HG03469 (cell line): ENCODE data around the gene MMAB.

ENCODE experiments used
- ATAC-seq: cut with Tn5 transposase; IDR thresholded peaks from one replicate; pipeline ENCODE4 v1.9.1; 2021; ENCODE audit warnings: mild to moderate bottlenecking, moderate library complexity, moderate number of reproducible peaks; ENCODE audit not compliant: unreplicated experiment

The MMAB gene

DNA sequence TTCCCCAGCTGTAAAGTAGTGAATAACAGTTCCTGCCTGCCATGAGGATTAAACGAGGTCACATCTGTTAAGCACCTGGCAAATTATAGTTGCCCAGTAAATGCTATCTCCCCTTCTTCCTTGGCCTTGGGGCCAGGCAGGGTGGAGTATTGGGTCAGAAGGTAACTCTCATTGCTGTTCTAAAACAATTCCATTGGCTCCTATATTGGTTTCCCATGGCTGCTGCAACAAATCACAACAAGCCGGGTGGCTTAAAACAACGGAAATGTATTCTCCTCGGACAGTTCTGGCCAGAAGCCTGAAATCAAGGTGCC lies 31.9 kb downstream of the MMAB start:
- no peak for ATAC-seq

DNA sequence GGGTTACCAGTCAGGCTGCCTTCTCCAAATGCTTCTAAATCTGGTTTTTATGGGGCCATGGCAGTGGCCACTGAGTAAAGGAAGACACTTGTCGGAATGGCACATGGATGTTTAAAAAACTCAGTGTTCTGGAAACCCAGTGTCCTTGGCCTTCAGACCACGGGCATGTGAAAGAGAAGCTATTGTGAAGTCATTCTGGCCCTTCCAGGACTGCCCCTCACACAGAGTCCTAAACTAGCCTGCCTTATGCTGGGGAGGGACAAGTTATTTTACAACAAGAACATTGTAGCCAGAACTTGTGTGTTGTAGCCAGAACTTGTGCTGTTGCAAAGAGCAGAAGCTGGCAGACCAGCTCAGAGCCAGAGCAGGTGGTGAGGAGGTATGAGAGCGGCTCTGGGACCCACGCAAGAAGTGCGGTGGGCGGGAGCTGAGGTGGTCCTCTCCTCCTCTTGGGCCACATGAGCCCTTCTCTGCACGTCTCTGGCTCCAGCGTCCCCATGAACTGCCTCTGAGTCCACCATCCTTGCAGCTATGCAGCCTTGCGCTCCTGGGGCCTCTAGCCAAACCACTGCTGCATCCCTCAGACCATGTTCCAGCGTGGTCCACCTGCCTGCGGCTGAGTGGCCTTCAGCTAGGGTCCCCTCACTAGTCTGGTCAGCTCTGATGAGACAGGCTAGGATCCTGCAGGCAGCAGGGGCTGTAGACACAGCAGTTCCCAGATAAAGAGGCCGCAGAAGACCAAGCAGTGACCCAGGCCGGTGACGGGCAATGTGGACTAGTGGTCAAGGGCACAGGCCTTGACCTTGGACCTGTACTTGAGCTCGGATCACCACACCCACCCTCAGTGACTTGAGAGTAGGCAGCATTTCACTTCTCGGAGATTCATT lies 32.5 kb downstream of the MMAB start:
- no peak for ATAC-seq

DNA sequence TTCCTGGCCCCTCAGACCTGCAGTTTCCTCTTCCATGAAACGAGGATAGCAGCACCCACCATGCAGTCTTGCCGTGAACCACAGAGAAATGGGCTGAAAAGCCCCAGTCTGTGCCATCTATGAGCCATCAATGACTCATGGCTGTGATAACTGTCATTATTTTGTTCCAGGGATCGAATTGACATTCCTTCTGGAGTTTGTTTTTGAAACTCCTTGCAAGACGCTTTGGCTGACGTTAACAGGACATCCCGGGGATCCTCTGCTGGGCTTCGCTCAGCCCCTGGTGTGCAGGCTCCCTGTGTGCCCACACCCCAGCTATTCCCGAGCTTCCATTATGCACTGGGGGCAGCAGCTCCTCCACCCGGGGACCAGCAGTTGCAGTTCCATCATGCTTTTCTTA lies 33.8 kb downstream of the MMAB start:
- ATAC-seq: no peak

DNA sequence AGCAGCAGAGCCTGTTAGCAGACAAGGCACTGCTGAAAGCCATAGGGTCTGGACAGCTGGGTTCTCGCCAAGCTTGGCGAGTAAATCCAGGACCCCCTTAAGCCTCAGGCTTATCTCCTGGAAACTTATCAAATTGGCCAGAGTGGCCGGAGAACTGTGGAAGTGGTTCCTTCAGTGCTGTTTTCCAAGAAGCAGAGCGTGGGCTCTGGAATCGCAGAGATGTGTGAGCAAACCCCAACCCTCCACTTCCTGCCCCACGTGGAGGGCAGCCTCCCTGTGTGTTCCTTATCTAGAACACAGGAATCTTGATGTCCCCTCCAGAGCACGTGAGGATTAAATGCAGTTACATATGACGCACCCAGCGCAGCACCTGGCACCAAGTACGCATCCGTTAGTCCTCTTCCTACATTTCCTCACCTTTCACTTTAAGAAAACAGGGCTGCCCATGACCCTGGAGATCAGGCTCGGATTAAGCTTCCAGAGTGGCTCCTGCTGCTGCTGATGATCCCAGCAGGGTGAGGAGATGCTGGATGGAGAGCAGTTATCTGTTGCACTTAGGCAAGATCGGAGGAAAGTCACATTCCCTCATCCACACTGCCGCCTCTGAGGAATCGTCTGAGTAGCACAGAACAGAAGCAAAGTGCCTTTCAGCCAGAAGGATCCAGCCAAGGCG lies 35.0 kb downstream of the MMAB start:
- no peak for ATAC-seq

DNA sequence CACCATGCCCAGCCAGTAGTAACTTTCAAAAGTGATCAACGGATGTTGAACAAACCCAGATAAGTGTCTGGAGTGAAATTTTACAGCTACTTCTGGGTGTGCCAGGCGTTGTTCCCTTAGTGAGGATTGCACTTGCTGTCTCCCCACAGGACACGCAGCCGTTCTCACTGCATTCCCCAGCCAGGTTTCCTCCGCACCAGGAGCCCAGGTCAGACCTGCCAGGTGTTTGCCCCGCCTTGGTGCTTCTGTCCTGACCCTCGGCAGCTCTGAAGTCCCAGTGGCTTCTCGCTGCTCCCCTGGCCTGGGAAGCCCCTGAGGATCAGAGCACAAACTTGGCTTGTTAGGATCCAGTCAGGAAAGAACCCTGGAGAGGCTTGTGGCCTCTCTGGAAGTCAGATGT lies 36.2 kb downstream of the MMAB start:
- no peak for ATAC-seq

DNA sequence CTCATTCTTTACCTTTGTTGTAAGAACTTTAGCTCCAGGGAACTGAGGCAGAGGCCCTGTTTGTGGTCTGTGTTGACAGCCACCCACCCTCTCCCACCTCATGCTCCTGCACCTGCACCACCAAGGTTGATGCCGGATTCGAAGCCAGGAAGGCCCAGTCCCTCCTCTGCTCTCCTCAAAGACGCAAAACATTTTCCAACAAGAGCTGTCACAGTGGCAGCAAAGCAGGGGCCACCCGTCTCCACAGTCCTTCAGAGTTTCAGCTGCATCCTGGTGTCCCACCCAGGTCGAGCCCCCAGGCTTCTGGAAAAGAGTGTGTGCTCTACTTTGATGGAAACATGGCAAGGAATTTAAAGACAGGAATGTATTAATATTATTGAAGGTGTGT lies 37.4 kb downstream of the MMAB start:
- no peak for ATAC-seq

DNA sequence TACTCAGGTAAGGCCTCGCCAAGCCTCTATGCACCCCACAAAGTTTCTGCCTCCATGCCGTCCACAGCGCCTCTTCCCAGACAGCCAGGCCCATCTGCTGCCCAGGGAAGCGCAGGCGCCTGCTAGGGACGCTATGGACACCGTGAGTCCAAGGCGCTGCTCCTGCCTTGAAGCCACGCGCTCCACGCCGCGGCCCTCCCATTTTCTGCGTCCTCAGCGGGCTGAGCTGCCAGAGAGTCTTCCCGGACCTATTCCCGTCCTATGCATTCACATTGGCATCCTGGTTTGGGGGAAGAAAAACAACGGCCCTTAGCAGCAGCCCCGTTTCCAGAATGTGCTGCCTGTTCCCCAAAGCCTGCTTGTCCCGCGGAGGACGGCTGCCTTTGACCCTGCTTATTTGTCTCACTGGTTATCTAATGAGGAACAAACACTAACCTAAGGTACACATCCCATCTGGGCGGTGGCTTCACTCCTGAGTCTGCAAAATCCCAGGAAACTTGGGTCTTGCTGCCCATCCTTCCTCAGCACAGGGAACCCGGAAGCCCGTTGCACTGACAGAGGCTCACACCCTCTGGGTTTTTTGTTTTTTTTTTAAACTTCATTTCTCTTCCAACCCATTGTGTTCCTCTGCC lies 38.0 kb downstream of the MMAB start:
- no peak for ATAC-seq

DNA sequence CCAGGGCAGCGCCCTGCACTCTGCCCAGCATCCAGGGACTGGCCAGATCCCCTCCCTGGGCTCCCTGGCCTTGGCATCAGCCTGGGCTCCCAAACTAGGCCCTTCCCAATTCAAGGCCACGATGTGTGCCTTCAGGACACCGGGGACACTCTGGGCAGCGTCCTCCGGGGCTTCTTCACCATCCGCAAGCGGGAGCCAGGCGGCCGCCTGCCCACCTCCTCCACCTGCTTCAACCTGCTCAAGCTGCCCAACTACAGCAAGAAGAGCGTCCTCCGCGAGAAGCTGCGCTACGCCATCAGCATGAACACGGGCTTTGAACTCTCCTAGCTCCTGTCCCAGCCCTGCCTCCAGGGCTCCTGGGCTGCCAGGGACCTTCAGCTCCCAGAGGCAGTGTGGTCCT lies 38.8 kb downstream of the MMAB start:
- ATAC-seq: no peak

DNA sequence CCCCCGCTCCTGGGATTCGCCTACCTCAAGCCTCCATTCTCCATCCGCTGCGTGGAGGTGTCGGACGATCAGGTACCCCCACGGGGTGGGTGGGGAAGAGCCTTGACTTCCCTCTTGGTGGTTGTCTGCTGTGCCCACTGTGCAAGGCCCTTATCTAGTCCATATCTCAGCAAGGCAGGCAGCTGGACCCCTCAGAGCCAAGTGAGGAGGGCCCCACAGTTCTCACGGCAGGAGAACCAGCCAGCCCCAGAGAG lies 39.9 kb downstream of the MMAB start:
- no peak for ATAC-seq

DNA sequence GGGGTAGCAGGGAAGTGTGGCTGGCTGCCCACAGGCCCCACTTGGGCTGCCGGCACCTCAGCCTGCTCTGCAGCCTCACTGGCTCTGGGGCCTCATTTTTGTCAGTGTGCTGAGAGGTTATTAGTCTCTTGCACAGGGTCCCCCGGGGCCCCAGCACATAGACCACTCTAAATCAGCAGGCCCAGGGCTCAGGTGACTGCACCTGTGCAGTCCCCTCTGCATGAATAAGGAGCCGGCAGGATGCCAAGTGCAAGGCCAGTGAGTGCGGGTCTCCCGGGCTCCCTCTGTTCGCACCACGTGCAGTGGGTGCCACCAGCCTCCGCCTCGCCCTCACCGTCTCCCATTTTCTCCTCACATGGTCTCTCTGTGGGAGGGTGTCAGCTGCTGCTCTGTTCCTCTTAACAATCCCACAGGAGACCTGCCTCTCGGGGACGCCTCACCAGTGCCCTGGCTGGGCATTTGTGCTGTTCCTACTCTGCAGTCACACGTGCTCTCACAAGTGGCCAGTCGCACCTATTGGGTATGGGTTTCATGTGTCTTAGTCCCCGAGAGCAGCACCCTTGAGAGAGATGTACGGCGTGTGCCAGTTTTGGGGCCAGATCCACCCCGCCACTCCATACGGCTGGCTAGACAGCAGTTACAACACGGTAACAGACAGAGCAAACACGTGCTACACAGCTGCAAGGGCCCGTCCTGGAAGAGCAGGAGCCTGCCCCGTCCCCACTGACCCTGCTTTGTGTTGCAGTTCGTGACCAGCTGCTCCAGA lies 40.4 kb downstream of the MMAB start:
- ATAC-seq: no peak

DNA sequence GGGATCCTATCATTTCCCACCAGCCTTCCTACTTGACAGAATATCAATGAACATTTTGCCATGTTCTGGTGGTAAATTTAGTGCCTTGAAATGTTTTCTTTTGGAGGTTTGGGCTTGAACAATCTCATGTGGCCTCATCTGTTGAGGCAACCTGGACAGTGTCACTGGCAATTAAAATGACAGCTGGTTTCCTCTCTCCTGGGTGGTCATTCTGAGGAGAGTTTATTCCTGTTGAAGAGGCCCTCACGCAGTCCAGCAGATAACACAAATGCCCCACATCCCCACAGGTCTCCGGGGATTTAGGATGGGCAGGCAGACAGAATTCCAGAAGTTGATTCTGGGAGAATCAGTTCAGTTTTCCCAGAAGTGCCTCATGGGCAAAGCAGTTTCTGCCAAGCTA lies 41.9 kb downstream of the MMAB start:
- no peak for ATAC-seq

DNA sequence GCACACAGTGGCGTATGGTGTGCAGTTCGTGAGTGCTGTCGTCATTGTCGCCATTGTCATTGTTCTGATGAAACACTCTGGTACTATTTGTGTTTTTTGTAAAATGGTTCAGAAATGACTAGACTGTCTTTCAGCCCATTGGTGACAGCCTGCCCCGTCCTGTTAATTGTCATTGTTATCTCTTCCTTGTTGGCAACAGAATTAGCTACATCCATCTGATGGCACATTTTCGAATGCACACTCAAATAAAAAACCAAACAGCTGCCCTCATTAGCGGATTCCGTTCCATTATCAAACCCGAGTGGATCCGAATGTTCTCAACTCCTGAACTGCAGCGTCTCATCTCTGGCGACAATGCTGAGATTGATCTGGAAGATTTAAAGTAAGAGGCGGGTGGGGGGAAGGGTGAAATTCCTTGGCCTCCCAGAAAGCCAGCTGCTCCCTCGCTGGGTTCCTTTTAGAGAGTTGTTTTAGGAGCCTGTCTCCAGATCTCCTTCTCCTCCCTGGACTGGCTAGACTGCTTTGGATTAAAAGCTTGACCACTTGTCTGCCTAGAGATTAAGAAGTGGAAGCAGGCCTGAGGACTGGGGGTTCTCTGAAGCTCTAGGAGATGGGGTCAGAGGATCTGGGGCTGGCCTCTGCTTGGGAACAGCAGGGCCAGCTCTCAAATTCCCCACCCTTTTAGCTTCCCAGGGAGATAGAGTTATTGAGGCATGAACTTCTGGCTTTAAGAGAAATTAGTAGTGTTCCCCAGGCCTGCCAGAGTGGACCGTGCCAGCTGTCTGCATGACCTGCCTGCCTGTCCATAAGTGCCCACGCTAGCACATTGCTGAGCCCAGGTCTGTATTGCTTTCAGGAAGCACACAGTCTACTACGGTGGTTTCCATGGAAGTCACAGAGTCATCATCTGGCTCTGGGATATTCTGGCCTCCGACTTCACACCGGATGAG lies 43.3 kb downstream of the MMAB start:
- ATAC-seq: no peak

DNA sequence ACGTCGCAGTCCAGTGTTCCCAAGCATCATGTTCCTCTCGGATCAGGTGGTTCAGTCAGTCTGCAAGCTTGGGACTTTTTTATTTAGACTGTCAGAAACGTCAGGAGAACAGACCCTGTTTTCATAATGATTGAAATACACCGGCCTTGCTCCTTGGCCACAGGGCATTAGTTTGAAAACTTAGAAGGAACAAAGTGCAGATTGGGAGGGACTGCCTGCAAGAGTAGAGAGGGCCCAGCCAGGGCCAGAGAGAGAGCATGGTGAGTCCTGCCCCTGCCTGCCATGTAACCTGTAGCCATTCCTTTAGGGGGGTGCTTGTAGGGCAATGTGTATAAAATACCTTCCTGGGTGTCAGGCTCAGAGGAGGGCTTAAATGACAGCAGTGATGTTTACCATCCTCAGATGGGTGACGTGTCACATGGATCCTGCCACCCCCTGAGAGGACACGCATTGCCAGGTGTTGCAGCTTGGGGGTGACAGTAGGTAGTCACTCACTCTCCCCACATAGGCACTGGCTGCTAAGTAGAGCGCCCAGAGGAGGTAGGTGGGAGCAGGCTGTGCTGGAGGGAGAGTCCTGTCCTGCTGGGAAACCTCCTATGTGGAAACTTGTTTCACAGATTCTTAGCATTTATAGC lies 45.7 kb downstream of the MMAB start:
- no peak for ATAC-seq

DNA sequence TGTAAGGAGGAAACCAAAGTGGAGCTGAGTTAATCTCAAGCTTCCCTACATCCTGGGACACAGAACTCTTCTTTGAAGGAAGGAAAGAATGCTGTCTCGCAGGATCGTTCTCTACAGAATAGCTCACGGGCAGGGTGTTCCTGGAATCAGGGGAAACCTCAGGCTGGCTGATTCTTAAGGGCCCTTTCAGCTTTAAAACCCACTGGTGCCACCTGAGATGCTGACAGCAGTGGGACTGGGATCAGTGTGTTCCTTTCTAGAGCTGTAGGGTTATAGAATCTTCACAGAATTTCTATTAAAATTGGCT lies 48.1 kb downstream of the MMAB start:
- no peak for ATAC-seq

DNA sequence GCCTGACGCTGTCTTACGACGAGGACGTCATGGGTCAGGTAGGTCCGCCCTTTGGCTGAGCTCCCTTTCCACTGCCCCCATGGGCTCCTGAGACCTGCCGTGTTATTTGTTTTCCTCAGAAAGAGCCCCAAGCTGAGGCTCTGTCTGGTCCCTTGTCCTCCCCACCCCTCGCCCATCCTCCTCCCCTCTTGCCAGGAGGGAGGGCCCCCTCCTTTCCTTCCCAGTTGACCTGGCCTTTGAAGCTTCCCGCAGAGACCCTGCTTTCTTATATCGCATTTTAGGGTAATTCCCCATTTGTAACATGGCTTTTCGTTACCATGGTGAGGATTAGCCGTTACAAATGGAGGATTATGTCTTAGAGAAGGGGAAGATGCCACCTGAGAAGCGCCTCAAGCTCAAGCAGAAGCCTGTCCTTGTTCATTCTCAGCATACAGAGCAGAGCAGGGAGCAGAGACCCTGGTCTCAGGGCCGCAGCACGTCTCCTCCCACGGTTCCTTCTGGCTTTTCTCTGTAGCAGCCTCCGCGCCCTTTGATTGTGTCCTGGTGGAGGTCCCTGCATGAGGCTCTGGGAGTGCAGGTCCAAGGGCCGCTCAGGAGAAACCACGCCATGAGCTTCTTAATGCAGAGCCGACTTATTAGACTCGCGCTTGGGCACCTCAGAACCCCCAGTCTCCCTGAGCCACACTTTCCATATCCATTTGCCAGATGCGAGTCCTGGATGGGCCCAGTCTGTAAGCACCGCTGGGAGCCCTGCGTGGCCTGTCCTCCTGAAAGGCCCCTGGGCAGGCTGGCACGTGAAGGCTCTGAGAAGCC lies 48.6 kb downstream of the MMAB start:
- no peak for ATAC-seq

DNA sequence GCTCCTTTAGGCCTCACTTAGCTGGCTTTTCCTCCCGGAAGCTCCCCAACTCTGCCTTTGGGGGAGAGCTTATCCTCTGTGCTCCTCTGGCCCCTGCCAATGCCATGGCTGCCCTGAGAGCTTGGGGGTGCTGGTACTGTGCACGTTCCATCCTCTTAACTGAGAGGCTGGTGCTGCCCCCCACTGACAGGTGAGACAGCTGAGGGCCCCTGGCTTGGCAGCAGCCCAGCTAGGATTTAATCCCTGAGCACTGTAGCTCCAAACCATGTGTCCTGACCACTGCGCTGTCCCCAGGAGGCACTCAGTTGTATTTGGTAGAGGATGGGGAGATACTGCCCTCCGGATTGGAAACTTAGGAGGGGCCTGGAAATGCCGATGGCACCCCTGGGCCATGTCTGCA lies 49.8 kb downstream of the MMAB start:
- ATAC-seq: no peak

DNA sequence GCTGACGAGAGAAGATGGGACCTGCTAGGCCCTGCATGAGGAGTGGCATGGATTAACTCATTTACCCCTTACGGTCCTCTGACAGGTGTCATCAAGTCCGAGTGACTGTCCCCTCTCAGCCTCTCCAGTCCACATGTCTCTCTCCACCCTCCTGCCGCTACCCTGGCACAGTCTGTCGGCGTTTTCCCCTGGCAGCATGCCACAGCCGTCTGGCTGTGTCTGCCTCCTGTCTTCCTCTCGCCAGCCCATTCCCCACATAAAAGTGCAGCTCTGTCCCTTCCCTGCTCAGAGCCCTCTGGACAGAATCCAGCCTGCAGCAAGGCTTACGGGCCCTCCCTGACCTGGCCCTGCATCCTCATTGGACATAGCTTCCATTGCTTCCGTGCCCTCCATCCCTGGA lies 50.2 kb downstream of the MMAB start:
- ATAC-seq: no peak

DNA sequence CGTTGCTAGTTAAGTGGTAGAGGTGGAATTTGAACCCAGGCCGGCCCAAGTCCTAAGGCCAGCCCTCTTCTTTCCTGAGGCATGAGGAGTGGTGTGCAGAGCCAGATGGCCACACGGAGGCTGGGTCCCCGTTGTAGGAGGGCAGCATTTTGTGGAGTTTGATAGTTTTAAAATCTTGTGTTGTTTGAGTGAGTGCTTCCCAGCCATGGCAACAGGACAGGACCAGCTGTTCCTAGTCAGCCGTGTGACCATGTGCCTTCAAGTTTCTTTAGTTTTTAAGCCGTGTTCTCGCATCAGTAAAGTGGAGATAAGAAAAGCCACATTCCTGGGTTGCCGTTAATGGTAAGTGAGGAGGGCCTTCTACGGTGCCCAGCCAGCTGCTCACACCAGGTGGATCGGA lies 51.5 kb downstream of the MMAB start:
- ATAC-seq: no peak

DNA sequence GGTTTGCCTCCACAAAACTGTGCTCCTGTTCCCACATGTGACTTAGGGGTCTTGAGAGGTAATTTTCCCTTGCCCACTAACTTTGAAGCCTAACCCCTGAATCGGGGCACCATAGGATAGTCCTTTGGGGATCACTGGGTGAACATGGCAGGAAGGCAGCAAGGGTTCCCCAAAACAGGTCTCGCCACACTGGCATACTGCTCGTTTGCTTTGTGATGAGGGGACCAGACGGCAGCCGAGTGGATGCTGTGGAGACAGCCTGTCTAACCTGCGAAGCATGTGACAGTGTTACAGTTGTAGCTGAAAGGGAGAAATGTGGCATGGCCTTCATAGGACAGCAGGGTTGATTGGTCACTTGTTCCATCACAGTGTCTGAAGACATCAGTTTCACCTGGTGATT lies 53.5 kb downstream of the MMAB start:
- ATAC-seq: no peak
